Left ventricle myocardium inferior (tissue), 1 donor: ENCODE results near the gene CASS4. TPM values are rescaled to one million over a fixed set of nuclear protein-coding genes. Genes with fewer than 3 reads are reported as not detected.
"Not testable (repeated sequence)": the region's sequence is repeated elsewhere in the genome, so short reads cannot be mapped to it uniquely, and the experiment has no call there.

ENCODE experiments used
- DNase-seq: peaks from one replicate; pipeline ENCODE4 v3.0.0-alpha.2; 2020
- H3K27ac ChIP-seq: fragments of 200-600 bp; replicated peaks from 2 replicates; pipeline ENCODE4 v1.8.0; 2021
- H3K27me3 ChIP-seq: fragments of 200-600 bp; 2 replicates; pipeline ENCODE4 v1.8.0; 2021; ENCODE audit warnings: low read depth
- H3K36me3 ChIP-seq: fragments of 200-600 bp; 2 replicates; pipeline ENCODE4 v1.8.0; 2021
- H3K4me1 ChIP-seq: fragments of 200-600 bp; 2 replicates; pipeline ENCODE4 v1.8.0; 2021
- H3K4me3 ChIP-seq: fragments of 200-600 bp; 2 replicates; pipeline ENCODE4 v1.8.0; 2021; ENCODE audit warnings: mild to moderate bottlenecking, moderate library complexity
- H3K9me3 ChIP-seq: fragments of 200-600 bp; replicated peaks from 2 replicates; pipeline ENCODE4 v1.8.0; 2021
- CTCF ChIP-seq: fragments of 200-600 bp; IDR thresholded peaks from 2 replicates; pipeline ENCODE4 v1.8.0; 2021; ENCODE audit warnings: antibody characterized with exemption, mild to moderate bottlenecking, borderline replicate concordance
- intact Hi-C: fragments of 100-400 bp; cut with micrococcal nuclease; formaldehyde crosslinking; loops from one replicate; pipeline ENCODE4 v1.11.0; 2022
- total RNA-seq: library from RNA; stranded (reverse); fragmentation: NEBNext Ultra II Directional; extraction: Animal tissue kit (Norgen Biotek cat#: 25700); gene quantifications from one replicate; pipeline ENCODE4 v1.2.1, GENCODE V29; 2021
- donor health status: DM: no; HTN: yes; CAD: no; lungs with severe emphysema.

CASS4 gene
- total RNA-seq, 1 donor from 2014 or later, result 0.47 TPM

DNA sequence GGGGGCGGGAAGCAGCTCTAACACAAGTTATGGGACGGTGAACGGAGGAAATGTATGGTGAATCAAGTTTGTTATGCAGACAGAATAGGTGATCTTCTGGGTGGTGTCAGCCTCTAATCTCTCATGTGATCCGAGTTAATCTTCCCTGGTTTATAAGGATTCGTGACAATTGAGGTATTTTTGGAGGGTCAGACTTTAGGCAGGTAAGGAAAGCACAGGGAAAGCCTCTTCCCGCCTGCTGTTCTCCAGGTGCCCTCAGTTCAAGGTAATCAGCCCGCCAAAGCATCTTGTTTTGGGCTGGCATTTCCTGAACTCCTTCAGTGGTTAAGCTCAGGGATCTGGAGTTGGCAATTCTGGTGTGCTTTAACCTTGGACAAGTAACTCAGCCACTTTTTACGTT lies 18.4 kb upstream of the CASS4 start:
- peaks cover 35% of the 10 kb centered on the region for H3K36me3 ChIP-seq
- TF ChIP-seq CTCF, result no peak
- no peaks in the 10 kb centered on the region for H3K27me3 ChIP-seq
- peaks cover 32% of the 10 kb centered on the region for H3K4me1 ChIP-seq
- H3K27ac ChIP-seq, result no peak overlapping the region
- DNase-seq, result no peak
- intact Hi-C loops, result no loop called here
- no peaks in the 10 kb centered on the region for H3K9me3 ChIP-seq
- H3K4me3 ChIP-seq, result peak overlapping the region; percentile 92

GRCh38 chr20:56395166-56395565 lies 16.9 kb upstream of the CASS4 start:
- no peak for TF ChIP-seq CTCF
- Histone ChIP-seq H3K27me3 (no peaks in the 10 kb centered on the region), H3K4me3 (no peak overlapping the region), H3K9me3 (no peaks in the 10 kb centered on the region), H3K4me1 (peaks cover 41% of the 10 kb centered on the region), H3K27ac (no peak overlapping the region), H3K36me3 (peaks cover 48% of the 10 kb centered on the region)
- no peak for DNase-seq
- intact Hi-C loops, result loop anchor here (5.0 kb wide), 1 partner anchor 72 kb away; the partner anchor contains the start of gene RTF2

DNA sequence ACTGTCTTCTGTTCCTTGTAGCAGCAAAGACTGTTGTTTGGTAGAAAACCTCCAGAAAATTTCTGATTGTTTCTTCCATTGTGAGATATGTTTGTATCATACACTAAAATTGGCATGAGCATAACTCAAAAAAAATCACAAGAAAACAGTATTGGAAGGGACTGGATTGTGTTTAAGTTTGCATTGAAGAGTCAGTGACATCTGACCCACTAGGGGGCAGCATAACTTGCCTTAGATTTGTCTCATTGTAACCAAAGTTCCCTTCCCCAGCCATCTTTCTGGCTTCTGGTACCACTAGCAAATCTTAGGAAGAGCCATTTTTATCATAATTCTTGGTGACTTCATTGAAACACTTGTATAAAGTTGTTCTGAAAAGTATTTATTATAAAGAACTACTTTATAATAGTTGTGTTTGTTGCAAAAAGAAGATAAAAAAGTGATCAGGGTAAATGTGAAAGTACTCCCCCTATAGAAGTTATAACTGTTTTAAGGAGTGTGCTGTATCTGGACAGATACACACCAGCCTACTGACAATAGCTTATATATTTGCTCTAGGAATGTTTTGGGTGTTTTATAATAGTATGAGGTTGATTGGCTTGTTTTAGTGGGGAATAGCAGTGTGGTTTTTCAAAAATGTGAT lies 11.9 kb upstream of the CASS4 start:
- H3K4me1 ChIP-seq, result peaks cover 12% of the 10 kb centered on the region
- H3K9me3 ChIP-seq, result no peaks in the 10 kb centered on the region
- intact Hi-C loops, result no loop called here
- DNase-seq, result no peak
- no peak overlapping the region for H3K27ac ChIP-seq
- peak; percentile 87 for TF ChIP-seq CTCF
- H3K4me3 ChIP-seq, result no peak overlapping the region
- no peaks in the 10 kb centered on the region for H3K27me3 ChIP-seq
- H3K36me3 ChIP-seq, result peaks cover 88% of the 10 kb centered on the region

DNA sequence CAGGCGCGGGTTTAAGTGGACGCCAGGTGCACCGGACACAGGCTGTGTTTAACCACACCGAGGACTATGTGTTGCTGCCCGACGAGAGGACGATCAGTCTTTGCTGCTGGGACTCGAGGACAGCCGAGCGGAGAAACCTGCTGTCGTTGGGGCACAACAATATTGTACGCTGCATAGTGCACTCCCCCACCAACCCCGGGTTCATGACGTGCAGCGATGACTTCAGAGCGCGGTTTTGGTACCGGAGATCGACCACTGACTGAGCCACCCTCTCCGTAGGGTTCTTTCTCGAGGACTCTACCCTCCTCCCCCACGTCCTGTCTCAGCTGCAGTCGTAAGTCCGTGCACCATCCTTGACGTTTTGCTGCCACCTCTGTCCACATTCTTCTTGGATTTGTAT lies 8.6 kb upstream of the CASS4 start:
- no peaks in the 10 kb centered on the region for H3K27me3 ChIP-seq
- peaks cover 77% of the 10 kb centered on the region for H3K36me3 ChIP-seq
- no peak overlapping the region for H3K27ac ChIP-seq
- TF ChIP-seq CTCF, result no peak
- H3K9me3 ChIP-seq, result no peaks in the 10 kb centered on the region
- intact Hi-C loops, result no loop called here
- H3K4me3 ChIP-seq, result no peak overlapping the region
- no peak for DNase-seq
- peaks cover 24% of the 10 kb centered on the region for H3K4me1 ChIP-seq

DNA sequence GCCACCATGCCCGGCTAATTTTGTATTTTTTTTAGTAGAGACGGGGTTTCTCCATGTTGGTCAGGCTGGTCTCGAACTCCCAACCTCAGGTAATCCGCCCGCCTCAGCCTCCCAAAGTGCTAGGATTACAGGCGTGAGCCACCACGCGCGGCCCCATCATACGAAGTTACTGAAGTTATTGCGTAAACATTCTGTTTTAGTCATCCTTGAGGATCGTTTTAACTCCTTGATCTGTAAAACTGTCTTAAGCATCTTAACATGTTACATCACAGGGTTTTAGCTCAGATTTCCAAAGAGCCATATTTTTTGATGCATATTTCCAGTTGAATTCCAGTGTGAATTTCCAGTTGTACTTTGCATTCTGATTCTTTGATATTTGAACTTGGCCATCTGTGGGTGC lies 6.7 kb upstream of the CASS4 start:
- H3K4me3 ChIP-seq, intact Hi-C loops, H3K9me3 ChIP-seq: not testable (repeated sequence)

DNA sequence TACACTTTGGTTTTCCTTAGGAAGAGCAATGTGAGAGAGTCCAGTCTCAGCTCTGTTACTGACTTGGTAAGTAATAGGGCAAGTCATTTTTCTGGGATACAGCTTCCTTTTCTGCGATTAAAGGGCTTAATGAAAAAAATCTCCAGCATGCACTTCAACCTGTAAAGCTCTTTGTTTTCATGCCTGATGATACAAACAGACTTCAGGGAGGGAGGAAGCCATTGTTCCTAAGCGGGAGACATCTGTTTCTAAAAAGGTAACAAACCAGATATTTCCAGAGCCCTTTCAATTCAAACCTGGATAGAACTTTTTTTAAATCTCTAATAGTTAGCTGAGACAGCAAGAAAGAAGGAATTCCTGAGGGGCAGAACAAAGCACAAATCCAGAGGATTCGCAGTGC lies 5.2 kb upstream of the CASS4 start:
- Histone ChIP-seq H3K4me3 (no peak overlapping the region), H3K4me1 (peaks cover 41% of the 10 kb centered on the region), H3K9me3 (no peaks in the 10 kb centered on the region), H3K27ac (peak overlapping the region; percentile 80), H3K27me3 (no peaks in the 10 kb centered on the region), H3K36me3 (peaks cover 53% of the 10 kb centered on the region)
- no peak for TF ChIP-seq CTCF
- intact Hi-C loops, result no loop called here
- DNase-seq, result no peak

More for the DNA sequence above, 6.7 kb upstream of the CASS4 start:
- peaks cover 30% of the 10 kb centered on the region for H3K4me1 ChIP-seq
- not testable (repeated sequence) for H3K27ac ChIP-seq, H3K27me3 ChIP-seq, DNase-seq
- H3K36me3 ChIP-seq, result peaks cover 62% of the 10 kb centered on the region
